GM20431 (cell line): Measurements from ENCODE around the gene XIST.
"Not testable (repeated sequence)": the region's sequence is repeated elsewhere in the genome, so short reads cannot be mapped to it uniquely, and the experiment has no call there.

Source experiments
- in situ Hi-C: fragments of 300-500 bp; cut with MseI, MboI; formaldehyde crosslinking; loops from one replicate; pipeline ENCODE4 v1.15.0; 2020; ENCODE audit warnings: low sequenced_read_pairs; ENCODE audit not compliant: unreplicated experiment

Gene XIST

DNA sequence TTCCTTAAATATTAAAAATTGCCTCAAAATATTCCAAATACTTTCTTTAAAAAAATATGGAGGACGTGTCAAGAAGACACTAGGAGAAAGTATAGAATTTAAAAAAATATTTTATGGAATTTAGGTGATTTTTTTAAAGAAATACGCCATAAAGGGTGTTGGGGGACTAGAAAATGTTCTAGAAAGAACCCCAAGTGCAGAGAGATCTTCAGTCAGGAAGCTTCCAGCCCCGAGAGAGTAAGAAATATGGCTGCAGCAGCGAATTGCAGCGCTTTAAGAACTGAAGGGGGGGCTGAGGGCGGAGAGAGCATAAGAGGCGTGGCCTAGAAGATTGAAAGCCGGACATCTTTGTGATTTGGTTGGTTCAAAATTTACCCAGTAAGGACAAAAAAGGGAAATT lies at the start of gene XIST:
Gene XIST, minus strand, starts transcription at position 248 of the 400 bp plus-strand sequence.
- in situ Hi-C loops: loop anchor here (10.0 to 25.0 kb wide), 3 partner anchors 162 to 485 kb away; no protein-coding TSS in a partner anchor

DNA sequence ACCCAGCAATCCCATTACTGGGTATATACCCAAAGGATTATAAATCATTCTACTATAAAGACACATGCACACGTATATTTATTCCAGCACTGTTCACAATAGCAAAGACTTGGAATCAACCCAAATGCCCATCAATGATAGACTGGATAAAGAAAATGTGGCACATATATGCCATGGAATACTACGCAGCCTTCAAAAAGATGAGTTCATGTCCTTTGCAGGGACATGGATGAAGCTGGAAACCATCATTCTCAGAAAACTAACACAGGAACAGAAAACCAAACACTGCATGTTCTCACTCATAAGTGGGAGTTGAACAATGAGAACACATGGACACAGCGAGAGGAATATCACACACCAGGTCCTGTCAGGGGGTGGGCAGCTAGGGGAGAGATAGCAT lies 45.8 kb upstream of the XIST start:
- in situ Hi-C loops: not testable (repeated sequence)

DNA sequence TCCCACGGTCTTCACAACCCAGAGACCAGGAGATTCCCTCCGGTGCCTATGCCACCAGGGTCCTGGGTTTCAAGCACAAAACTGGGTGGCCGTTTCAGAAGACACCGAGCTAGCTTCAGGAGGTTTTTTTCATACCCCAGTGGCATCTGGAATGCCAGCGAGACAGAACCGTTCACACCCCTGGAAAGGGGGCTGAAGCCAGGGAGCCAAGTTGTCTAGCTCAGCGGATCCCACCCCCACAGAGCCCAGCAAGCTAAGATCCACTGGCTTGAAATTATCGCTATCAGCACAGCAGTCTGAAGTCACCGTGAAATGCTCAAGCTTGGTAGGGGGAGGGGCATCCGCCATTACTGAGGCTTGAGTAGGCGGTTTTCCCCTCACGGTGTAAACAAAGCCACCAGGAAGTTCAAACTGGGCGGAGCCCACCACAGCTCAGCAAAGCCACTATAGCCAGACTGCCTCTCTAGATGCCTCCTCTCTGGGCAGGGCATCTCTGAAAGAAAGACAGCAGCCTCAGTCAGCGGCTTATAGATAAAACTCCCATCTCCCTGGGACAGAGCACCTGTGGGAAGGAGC lies 40.1 kb upstream of the XIST start:
- in situ Hi-C loops: not testable (repeated sequence)

DNA sequence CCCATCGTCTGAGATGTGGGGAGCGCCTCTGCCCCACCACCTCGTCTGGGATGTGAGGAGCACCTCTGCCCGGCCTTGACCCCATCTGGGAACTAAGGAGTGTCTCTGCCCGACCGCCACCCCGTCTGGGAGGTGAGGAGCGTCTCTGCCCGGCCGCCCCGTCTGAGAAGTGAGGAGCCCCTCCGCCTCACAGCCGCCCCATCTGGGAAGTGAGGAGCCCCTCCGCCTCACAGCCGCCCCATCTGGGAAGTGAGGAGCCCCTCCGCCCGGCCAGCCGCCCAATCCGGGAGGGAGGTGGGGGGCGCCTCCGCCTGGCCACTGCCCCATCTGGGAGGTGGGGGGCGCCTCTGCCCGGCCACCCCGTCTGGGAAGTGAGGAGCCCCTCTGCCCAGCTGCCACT lies 29.7 kb upstream of the XIST start:
- in situ Hi-C loops: not testable (repeated sequence)

DNA sequence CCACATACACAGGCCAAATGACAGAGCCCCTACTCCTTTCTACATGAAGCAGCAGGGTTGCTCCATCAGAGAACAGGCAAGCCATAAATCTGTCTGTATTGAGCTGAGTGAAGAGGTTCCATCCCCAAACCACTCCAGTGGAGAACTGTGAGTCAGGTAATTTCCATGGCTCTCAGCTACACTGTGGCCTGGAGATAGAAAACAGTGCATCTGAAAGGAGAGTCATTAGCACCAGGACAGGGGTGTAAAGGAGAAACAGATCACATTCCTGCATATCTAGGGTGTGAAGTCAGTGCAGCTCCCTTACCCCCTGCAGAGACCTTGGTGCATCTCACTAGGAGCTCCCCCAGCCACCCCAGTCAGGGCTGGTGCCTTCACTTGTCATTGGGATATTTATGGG lies 25.2 kb upstream of the XIST start:
- in situ Hi-C loops: no loop called here

DNA sequence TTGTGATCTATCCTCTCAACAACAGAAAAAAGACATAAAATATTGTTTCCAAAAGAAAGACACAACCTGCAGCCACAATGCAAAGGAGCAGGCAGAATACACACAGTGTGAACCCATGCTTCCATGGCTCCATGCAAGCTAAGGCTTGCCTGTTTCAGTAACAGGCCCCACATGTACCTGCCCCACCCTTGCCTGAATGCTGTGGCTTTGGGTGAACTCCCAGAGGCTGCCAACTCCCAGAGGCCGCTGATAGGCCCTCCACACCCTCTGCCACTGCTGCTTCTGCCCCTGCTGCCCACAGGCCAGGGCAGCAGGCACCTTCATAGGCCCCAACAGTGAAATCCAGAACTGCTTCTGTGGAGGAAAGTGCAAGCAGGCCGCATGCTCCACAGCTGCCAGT lies 24.4 kb upstream of the XIST start:
- in situ Hi-C loops: no loop called here

DNA sequence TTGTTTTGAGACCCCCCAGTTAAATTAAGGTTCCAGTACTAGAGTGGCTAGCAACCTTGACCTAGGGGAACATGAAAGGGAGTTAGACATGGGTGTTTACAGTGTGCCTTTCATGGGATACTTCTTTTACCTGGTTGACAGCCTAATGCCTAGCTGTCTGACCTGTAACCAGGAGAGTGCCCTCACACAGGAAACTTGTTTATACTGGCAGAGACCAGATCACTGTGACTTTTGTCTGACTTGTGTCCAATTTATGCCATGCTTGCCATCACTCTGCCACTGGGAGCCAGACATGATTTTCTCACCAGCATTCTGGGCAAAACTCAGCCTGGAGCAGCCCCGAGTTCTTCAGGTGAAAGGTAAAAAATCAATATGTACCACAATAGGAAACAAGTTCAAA lies 16.4 kb upstream of the XIST start:
- in situ Hi-C loops: loop anchor here (25.0 kb wide), 2 partner anchors 268 to 468 kb away; no protein-coding TSS in a partner anchor

DNA sequence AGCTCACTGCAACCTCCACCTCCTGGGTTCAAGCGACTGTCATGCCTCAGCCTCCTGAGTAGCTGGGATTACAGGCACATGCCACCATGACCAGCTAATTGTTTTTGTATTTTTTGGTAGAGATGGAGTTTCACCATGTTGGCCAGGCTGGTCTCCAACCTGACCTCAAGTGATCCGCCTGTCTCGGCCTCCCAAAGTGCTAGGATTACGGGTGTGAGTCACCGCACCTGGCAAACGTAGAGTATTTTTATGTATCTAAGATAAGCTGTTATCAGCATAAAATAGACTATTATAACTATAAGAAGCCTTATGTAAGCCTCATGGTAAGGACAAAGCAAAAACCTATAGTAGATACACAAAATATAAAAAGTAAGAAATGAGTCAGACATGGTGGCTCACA lies 14.6 kb upstream of the XIST start:
- in situ Hi-C loops: loop anchor here (25.0 kb wide), 2 partner anchors 270 to 470 kb away; no protein-coding TSS in a partner anchor

DNA sequence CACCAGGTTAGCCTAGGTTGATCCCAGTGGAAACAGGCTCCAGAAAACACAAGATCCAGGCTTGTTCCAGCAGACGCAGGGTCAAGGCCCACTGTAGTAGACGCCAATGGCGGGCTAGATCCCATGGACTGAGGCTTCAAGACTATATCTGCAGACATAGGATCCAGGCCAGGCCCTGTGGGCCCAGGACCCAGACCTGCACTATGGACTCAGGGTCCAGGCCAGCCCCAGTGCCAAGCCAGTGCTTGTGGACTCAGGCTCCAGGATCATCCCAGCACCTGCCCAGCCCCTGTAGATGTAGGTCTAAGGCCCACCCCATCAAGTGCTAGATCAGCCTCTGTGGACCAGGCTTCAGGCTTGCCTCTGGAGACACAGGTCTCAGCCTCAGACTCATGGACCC lies 11.3 kb upstream of the XIST start:
- in situ Hi-C loops: loop anchor here (25.0 kb wide), 2 partner anchors 273 to 473 kb away; no protein-coding TSS in a partner anchor

DNA sequence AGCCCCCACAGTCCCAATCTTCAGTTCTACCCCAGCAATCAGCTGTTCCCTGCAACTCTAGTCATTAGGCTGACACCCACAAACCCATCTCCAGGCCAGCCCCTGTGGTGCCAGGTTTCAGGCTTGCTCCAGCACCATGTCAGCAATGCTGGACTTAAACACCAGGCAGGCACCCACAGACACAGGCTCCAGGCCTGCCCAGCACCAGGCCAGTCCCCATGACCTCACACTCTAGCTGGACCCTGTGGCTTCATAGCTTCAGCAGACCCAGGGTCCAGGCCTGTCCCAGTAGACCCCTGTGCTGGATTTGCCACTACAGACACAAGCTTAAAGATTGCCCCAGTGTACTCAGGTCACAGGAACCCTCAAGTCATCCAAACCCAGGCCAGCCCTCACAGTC lies 10.8 kb upstream of the XIST start:
- in situ Hi-C loops: loop anchor here (25.0 kb wide), 2 partner anchors 274 to 474 kb away; no protein-coding TSS in a partner anchor

DNA sequence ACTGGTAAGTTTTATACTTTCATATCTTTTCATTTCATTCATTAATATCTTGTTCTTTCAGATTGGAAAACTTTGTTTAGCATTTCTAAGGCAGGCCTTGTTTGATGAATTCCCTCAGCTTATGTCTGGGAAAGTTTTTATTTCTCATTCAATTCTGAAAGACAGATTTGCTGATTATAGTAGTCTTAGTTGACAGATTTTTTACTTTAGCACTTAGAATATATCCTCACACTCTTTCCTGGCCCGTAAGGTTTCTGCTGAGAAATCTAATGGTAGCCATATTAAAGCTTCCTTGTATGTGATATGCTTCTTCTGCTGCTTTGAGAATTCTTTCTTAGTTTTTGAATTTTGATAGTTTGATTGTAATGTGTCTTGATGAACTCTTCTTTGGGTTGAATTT lies 7.1 kb upstream of the XIST start:
- in situ Hi-C loops: loop anchor here (10.0 to 25.0 kb wide), 3 partner anchors 155 to 478 kb away; no protein-coding TSS in a partner anchor

DNA sequence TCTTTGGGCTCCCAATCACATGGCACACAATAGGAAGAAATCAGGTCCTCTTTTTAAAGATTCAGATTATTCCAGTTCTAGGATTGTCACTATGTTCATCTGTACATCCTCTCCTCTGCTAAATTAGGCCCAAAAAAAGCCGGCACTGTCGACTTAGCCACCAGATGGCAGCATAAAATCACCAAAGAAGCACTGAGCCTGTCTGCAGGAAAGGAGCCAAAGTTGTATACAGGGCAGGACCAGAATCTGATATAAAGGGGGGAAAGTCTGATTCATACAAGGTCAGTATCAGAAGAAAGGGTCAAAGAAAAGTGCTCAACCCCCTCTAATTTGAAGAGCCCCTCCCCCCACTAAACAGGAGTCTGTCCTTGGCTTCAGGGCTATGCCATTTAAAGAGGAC lies 3.0 kb upstream of the XIST start:
- in situ Hi-C loops: loop anchor here (10.0 to 25.0 kb wide), 3 partner anchors 159 to 482 kb away; no protein-coding TSS in a partner anchor

DNA sequence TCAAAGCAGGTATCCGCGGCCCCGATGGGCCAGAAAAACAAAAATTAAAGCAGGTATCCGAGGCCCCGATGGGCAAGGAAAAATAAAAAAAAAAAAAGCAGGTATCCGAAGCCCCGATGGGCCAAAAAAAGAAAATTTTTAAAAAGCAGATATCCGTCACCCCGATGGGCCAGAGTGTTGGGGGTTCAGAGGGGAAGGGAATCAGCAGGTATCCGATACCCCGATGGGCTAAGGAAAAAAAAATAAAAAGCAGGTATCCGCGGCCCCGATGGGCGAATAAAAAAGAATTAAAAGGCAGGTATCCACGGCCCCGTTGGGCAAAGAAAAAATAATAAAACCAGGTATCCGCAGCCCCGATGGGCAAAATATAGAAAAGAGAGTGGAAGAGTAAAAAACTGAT lies 492 bp downstream of the XIST start:
- in situ Hi-C loops: loop anchor here (10.0 to 25.0 kb wide), 3 partner anchors 163 to 485 kb away; no protein-coding TSS in a partner anchor

DNA sequence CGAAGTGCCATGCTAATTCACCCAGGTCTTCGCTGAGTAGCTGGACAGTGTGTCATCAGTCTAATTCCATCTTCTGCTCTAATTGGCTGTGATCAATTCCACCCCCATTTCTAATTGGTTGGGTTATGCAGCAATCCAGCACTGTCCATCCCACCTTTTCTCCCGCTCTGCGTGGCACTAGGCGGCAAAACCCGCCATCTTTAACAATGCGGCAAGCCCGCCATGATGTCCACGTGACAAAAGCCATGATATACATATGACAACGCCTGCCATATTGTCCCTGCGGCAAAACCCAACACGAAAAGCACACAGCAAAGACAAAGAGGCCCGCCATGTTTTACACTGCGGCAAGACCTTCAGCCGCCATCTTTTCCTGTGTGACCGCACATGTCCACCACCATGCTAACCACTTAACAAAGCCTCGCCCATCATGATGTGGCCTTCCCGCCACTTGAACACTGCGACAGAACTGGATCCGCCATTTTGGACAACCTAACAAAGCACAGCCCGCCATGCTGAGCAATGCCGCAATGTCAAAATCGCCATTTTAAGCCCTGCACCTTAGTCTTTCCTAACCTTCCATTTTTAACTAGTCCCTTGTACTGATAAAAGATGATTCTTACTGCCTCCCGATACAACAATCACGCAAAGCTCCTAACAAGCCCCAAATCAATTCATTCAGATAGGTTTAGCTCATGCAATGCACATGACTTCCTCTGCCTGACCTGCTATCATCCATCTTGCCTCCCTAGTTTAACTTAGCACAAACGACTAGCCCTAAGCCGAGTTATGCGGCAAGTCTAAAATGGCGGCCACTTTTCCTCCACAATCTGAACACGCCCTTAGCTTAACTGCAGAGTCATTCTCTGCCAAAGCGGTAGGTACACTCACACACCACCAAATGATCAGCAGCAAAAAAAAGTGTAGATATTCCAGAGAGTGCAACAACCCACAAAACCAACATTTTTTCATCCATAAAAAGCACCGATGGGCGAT lies 1.2 kb downstream of the XIST start:
- in situ Hi-C loops: loop anchor here (10.0 to 25.0 kb wide), 3 partner anchors 163 to 486 kb away; no protein-coding TSS in a partner anchor

DNA sequence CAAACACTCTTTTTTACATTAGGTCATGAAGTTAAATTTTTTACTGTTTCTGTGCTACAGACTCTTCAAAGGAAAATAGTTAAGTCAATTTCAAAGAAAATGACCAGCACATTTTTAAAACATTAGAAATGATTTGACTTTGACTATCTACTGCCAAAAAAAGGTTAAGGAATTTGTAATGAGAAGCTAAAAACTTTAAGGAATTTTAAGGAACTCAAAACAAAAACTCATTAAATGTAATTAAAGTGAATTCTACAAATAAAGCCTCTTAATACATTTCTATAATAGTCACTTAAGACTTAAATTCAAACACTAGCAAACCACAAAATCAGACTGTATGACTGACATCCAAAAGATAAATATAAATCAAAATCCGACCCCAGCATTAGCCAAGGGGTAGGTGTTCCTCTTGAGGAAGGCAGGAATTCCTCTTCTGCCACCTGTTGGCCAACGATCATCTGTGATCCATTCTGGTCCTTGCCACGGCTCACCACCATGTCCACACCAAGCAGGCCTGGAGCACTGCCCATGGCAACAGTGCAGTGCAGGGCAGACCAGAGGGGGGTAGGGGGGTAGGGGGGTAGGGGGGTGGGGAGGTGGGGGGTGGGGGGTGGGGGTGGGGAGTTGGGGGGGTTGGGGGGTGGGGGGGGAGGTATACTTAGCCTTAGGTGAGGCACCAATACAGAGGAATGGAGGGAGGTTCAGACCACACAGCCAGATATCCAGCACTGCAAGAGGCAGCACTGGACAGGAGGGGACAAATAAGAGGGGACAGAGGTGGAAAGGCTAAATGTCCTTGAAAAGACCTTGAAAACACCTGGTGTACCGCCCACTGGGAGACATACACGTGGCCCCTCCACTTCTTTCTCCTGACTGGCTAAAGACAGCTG lies 2.1 kb downstream of the XIST start:
- in situ Hi-C loops: loop anchor here (10.0 to 25.0 kb wide), 3 partner anchors 164 to 487 kb away; no protein-coding TSS in a partner anchor

DNA sequence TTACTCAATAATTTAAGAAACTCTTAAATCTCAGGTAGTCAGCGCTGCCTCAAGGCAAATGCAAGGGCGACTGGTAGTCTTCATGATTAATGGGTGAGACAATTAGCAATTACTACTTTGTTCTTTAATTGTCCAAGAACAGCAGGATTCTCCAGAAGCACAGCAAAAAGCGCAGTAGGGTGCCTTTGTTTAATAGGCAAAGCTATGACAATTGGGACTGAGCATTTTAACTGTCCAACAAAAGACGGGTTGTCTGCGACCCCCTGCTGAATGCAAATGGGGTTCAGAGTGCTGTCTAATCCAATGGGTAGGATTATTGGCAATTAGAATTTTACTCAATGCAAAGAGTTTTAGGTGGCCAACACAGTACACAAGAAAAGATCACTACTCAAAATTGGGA lies 3.4 kb downstream of the XIST start:
- in situ Hi-C loops: no loop called here

DNA sequence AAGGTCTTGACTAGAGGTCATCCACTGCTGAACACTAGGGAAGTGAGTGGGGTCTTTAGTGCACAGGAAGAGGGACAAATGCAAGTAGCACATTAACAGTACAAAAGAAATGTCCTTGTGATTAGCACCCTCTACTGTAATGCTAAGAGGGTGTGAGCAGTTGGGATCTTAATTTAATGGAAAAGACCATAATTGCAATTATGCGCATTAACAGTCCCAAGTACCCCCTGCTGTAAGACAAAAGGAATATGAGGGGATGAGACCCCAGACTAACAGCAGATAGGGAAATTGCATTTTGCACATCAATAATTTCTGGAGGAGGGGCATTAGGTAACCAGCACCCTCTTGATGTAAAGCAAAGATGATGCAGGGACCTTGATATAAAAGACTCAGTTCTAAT lies 4.5 kb downstream of the XIST start:
- in situ Hi-C loops: no loop called here

DNA sequence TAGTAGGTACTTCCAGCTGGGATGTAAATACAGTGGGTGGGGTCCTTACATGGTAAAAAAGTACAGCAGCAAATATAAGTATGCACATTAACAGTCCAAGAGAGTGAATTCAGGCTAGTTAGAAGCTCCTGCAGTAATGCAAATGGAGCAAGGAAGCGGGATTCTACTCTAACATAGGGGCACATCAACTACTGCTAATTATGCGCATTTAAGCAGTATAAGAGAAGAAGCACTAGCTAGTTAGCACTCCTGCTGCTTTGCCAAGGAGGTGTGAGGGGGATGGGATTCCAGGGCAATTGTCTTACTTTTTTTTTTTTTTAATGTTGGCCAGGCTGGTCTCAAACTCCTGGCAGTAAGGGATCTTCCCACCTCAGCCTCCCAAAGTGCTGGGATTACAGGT lies 5.4 kb downstream of the XIST start:
- in situ Hi-C loops: no loop called here

DNA sequence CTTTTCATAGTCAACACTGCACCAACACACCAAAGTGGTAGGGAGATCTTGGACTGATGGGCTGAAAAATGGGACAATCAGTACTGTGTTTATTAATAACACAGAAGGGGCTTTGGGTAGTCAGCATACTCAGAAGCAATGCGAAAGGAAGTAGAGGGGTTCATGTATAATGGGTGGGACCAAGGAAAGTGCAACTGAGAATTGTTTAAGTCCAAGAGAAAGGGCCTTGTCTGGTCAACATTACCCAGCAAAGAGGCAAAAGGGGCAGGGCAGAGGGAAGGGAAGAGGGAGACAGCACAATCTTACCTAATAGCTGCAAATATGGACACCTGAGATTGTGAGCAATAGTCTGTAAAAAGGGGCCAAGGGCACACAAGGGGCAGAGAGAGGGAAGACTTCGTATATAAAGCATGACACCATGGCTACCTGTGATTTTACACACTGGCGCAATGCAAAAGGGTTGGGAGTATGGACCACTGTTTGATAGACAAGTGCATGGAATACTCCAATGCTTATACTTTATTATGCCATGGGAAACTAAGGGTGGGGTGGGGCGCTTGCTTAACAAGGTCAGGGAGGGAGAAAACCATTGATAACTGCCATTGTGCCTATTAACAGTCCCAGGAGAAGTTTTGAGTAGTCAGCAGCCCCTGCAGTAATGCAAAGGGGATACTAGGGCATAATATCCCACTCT lies 9.8 kb downstream of the XIST start:
- in situ Hi-C loops: no loop called here
